Esophagus muscularis mucosa (tissue), 4 donors: ENCODE results near the gene ZNF775. TPM values are rescaled to one million over a fixed set of nuclear protein-coding genes. Genes with fewer than 3 reads are reported as not detected.
A peak's percentile ranks its signal among the peaks of the same experiment; 100 is the strongest.

Experiments used
- DNase-seq: peaks from one replicate; pipeline ENCODE4 v3.0.0-alpha.2; 2017; ENCODE audit errors: extremely low spot score
- H3K27ac ChIP-seq, 4 donors: fragments of 200-600 bp; sonication (generic); replicated peaks in 1 of 4; 1 replicate in 3 of 4; 2 replicates in 1 of 4; pipeline ENCODE4 v1.5.1; 2016 to 2019; ENCODE audit warnings: mild to moderate bottlenecking in 1 of 4
- H3K27me3 ChIP-seq, 4 donors: fragments of 200-600 bp; sonication (generic); one replicate each; pipeline versions ENCODE4 v1.5.1 to v1.6.0; 2016 to 2019
- H3K36me3 ChIP-seq, 4 donors: fragments of 200-600 bp; sonication (generic); one replicate each; pipeline ENCODE4 v1.5.1; 2016 to 2019
- H3K4me1 ChIP-seq, 4 donors: fragments of 200-600 bp; sonication (generic); one replicate each; pipeline ENCODE4 v1.5.1; 2016 to 2019
- H3K4me3 ChIP-seq, 4 donors: fragments of 200-600 bp; sonication (generic); 1 replicate in 2 of 4; 2 replicates in 2 of 4; pipeline ENCODE4 v1.5.1; 2016 to 2019; ENCODE audit warnings: mild to moderate bottlenecking in 4 of 4, moderate library complexity in 1 of 4
- H3K9me3 ChIP-seq, 4 donors: fragments of 200-600 bp; sonication (generic); 1 replicate in 3 of 4; 2 replicates in 1 of 4; pipeline ENCODE4 v1.5.1; 2016 to 2019
- CTCF ChIP-seq, 3 experiments: fragments of 200-600 bp in 2 of 3; fragments of 450-650 bp in 1 of 3; sonication (generic) in 2 of 3; IDR thresholded peaks; one replicate each; pipeline ENCODE4 v1.5.1; 2017 to 2019; ENCODE audit warnings: antibody characterized with exemption in 3 of 3, mild to moderate bottlenecking in 2 of 3, moderate library complexity in 1 of 3
- EP300 ChIP-seq: sonication (generic); formaldehyde crosslinking; IDR thresholded peaks from one replicate; pipeline ENCODE4 v1.6.1; 2017; ENCODE audit warnings: antibody characterized with exemption
- POLR2A ChIP-seq: fragments of 450-650 bp; IDR thresholded peaks from one replicate; pipeline ENCODE4 v1.6.1; 2017; ENCODE audit warnings: antibody characterized with exemption, moderate library complexity, mild to moderate bottlenecking, low read depth
- POLR2AphosphoS5 ChIP-seq, 2 donors: sonication (generic); formaldehyde crosslinking; IDR thresholded peaks; one replicate each; pipeline ENCODE4 v1.6.1; 2017; ENCODE audit warnings: antibody characterized with exemption in 2 of 2
- WGBS: methylation state at CpG from one replicate; pipeline ENCODE4 v1.1.5; 2018; 5-methylcytosine and 5-hydroxymethylcytosine counted together
- intact Hi-C: fragments of 100-400 bp; cut with DNase I; formaldehyde crosslinking; loops from one replicate; pipeline ENCODE4 v1.15.1; 2023
- total RNA-seq, 4 donors: library from RNA; depleted of rRNA; stranded (reverse); fragments of >200 nt; gene quantifications; one replicate each; pipeline versions ENCODE4 v1.1.0 to v1.2.1, GENCODE V29; 2016

The ZNF775 gene
- total RNA-seq: 10 to 100 TPM in 3 of 4 donors, 1 to 10 TPM in 1; 6.6 to 19.8 (median 15.0) TPM

DNA sequence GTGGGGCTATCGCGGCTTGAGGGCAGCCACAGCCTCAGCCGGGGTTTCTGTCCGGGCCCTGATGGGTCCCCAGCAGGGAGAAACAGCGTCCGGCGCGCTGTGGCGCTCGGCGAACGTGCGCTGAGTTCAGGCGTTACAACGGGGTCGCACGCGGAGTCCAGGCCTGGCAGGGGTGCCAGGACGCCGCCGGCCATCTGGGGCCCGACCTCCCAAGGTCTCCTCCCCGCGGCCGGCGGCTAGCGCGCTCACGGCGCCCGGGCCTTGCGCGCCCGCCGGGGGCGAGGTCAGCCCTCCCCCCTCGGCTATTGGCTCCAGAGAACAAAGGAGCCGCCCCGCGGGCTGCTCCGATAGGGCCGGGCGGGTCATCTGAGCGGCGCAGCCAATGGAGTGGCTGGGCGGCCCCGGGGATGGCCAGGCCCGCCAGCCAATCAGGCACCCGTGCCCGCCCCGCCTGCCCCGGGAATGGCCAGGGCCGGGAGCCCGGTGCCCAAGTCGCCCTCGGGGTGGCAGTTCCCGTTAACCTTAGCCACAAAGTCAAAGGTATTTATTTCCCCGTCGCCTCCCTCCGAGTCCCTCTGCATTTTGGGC, at the start of gene ZNF775:
ZNF775 (plus strand) TSS at position 478 of the 588 bp plus-strand sequence. CDS start 9,141 bp downstream, outside the sequence.
- TF ChIP-seq POLR2A (peak; percentile 79), EP300 (no peak), CTCF (IDR thresholded peaks at IDR 0.05) (no peak), POLR2AphosphoS5 (IDR thresholded peaks at IDR 0.05) (peak; percentile 64 to 87)
- H3K27me3 ChIP-seq: no peaks in the 10 kb centered on the region
- 0% methylated on average over 26 of the region's 60 CpGs for WGBS
- intact Hi-C loops: no loop called here
- H3K4me3 ChIP-seq: peak within 1 kb of the TSS; percentile 86 to 96 (median 94)
- DNase-seq: peak; percentile 97
- no peaks in the 10 kb centered on the region for H3K9me3 ChIP-seq
- H3K4me1 ChIP-seq: peaks cover 23 to 54% (median 49%) of the 10 kb centered on the region in 4 donors
- peaks cover 0 to 11% (median 4%) of the 10 kb centered on the region in 4 donors for H3K36me3 ChIP-seq
- peak within 1 kb of the TSS; percentile 91 to 96 (median 93) for H3K27ac ChIP-seq

GRCh38 chr7:150329331-150330120, 49.6 kb upstream of the ZNF775 start:
- H3K36me3 ChIP-seq: peaks cover 4 to 65% (median 28%) of the 10 kb centered on the region in 4 donors
- no peak overlapping the region for H3K27ac ChIP-seq
- no peak for TF ChIP-seq EP300
- no peak for TF ChIP-seq POLR2AphosphoS5 (IDR thresholded peaks at IDR 0.05)
- no peak for TF ChIP-seq POLR2A
- TF ChIP-seq CTCF (IDR thresholded peaks at IDR 0.05): no peak
- intact Hi-C loops: no loop called here
- no peaks in the 10 kb centered on the region for H3K9me3 ChIP-seq
- H3K27me3 ChIP-seq: no peaks in the 10 kb centered on the region
- no peak overlapping the region for H3K4me3 ChIP-seq
- no peak for DNase-seq
- 85% methylated on average over 17 of the region's 22 CpGs for WGBS
- peaks cover 0 to 16% (median 12%) of the 10 kb centered on the region in 4 donors for H3K4me1 ChIP-seq

DNA sequence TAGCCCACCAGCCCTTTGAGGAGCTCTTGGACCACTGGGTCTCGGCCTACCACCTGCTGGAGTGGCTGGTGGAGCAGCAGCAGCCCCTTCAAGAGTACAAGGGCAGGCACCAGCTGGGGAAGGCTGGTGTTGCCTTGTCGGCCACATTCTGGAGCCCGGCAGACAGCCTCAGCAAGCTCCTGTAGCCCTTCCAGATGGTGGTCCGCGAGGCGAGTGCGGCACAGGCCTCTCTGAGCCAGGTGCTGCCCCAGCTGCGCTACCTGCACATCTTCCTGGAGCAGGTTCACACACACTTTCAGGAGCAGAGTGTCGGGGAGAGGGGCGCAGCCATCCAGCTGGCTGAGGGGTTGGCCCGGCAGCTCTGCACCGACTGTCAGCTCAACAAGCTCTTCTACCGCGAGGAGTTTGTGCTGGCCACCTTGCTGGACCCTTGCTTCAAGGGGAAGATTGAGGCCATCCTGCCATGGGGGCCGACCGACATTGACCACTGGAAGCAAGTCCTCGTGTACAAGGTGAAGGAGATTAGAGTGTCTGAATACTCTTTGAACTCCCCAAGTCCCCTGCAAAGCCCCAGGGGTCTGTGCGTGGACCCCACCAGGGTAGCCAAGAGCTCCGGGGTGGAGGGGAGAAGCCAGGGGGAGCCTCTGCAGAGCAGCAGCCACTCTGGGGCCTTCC, 48.8 kb upstream of the ZNF775 start:
- TF ChIP-seq CTCF (IDR thresholded peaks at IDR 0.05): no peak
- TF ChIP-seq EP300: no peak
- TF ChIP-seq POLR2A: no peak
- no peak for TF ChIP-seq POLR2AphosphoS5 (IDR thresholded peaks at IDR 0.05)
- H3K27me3 ChIP-seq: no peaks in the 10 kb centered on the region
- H3K27ac ChIP-seq: no peak overlapping the region
- no peak for DNase-seq
- no peak overlapping the region for H3K4me3 ChIP-seq
- H3K9me3 ChIP-seq: no peaks in the 10 kb centered on the region
- peaks cover 4 to 65% (median 28%) of the 10 kb centered on the region in 4 donors for H3K36me3 ChIP-seq
- peaks cover 5 to 16% (median 15%) of the 10 kb centered on the region in 4 donors for H3K4me1 ChIP-seq
- intact Hi-C loops: no loop called here
- 95% methylated on average over 16 of the region's 19 CpGs for WGBS

GRCh38 chr7:150332852-150333635, 46.1 kb upstream of the ZNF775 start:
- Histone ChIP-seq H3K9me3 (no peaks in the 10 kb centered on the region), H3K27ac (peak overlapping the region in 2 of 4 donors; percentile 65 to 68), H3K4me3 (no peak overlapping the region), H3K27me3 (no peaks in the 10 kb centered on the region), H3K4me1 (peaks cover 11 to 43% (median 42%) of the 10 kb centered on the region in 4 donors), H3K36me3 (peaks cover 4 to 50% (median 24%) of the 10 kb centered on the region in 4 donors)
- TF ChIP-seq EP300 (no peak), CTCF (IDR thresholded peaks at IDR 0.05) (no peak), POLR2A (no peak), POLR2AphosphoS5 (IDR thresholded peaks at IDR 0.05) (no peak)
- no peak for DNase-seq
- 98% methylated on average over 15 of the region's 18 CpGs for WGBS
- intact Hi-C loops: no loop called here
